GM19452 (cell line): ENCODE data around the gene WDFY4.

Experiments
- ATAC-seq: cut with Tn5 transposase; IDR thresholded peaks from one replicate; pipeline ENCODE4 v1.9.1; 2021; ENCODE audit not compliant: unreplicated experiment

Gene WDFY4

GRCh38 chr10:48684463-48684791, 246 bp upstream of the WDFY4 start:
- ATAC-seq: no peak

- no peak for ATAC-seq
These were observed 1.1 kb downstream of the WDFY4 start for GRCh38 chr10:48685731-48686130.

- ATAC-seq: no peak
These were observed 6.4 kb downstream of the WDFY4 start for GRCh38 chr10:48690791-48691660.

- no peak for ATAC-seq
These were observed 7.3 kb downstream of the WDFY4 start for GRCh38 chr10:48691812-48692528.

- ATAC-seq: no peak
These were observed 8.1 kb downstream of the WDFY4 start for GRCh38 chr10:48692748-48693147.

GRCh38 chr10:48693206-48693605, 8.5 kb downstream of the WDFY4 start:
- no peak for ATAC-seq

- no peak for ATAC-seq
These were observed 9.8 kb downstream of the WDFY4 start for GRCh38 chr10:48694371-48695030.

GRCh38 chr10:48695636-48696534, 11.2 kb downstream of the WDFY4 start:
- ATAC-seq: no peak

GRCh38 chr10:48696535-48696873, 11.8 kb downstream of the WDFY4 start:
- ATAC-seq: no peak

- ATAC-seq: no peak
These were observed 12.4 kb downstream of the WDFY4 start for GRCh38 chr10:48697091-48697490.

GRCh38 chr10:48697821-48698764, 13.4 kb downstream of the WDFY4 start:
- ATAC-seq: no peak

GRCh38 chr10:48699011-48699627, 14.4 kb downstream of the WDFY4 start:
- peak; percentile 60 for ATAC-seq

- ATAC-seq: no peak
These were observed 15.4 kb downstream of the WDFY4 start for GRCh38 chr10:48700071-48700470.

- no peak for ATAC-seq
These were observed 15.8 kb downstream of the WDFY4 start for GRCh38 chr10:48700493-48700892.

GRCh38 chr10:48701139-48701901, 16.6 kb downstream of the WDFY4 start:
- no peak for ATAC-seq

- no peak for ATAC-seq
These were observed 17.3 kb downstream of the WDFY4 start for GRCh38 chr10:48701941-48702340.

GRCh38 chr10:48703531-48704122, 19.0 kb downstream of the WDFY4 start:
- no peak for ATAC-seq

- no peak for ATAC-seq
These were observed 19.5 kb downstream of the WDFY4 start for GRCh38 chr10:48704156-48704555.
